GM21576 (cell line): ENCODE measurements around the gene ERICH6.

Experiments
- ATAC-seq: cut with Tn5 transposase; IDR thresholded peaks from one replicate; pipeline ENCODE4 v1.9.1; 2021; ENCODE audit warnings: mild to moderate bottlenecking, moderate library complexity; ENCODE audit not compliant: unreplicated experiment

ERICH6 gene

GRCh38 chr3:150613709-150614480 lies 89.8 kb downstream of the ERICH6 start:
- ATAC-seq, result no peak

GRCh38 chr3:150613034-150613433 lies 90.7 kb downstream of the ERICH6 start:
- no peak for ATAC-seq

- ATAC-seq, result no peak
Observed at GRCh38 chr3:150612494-150612893, 91.2 kb downstream of the ERICH6 start.

GRCh38 chr3:150611666-150612065 lies 92.1 kb downstream of the ERICH6 start:
- no peak for ATAC-seq

- ATAC-seq, result no peak
Observed at GRCh38 chr3:150610785-150611184, 92.9 kb downstream of the ERICH6 start.

GRCh38 chr3:150609988-150610387 lies 93.7 kb downstream of the ERICH6 start:
- ATAC-seq, result no peak
